KMS-11 (cell line): ENCODE data around the gene ACSL1.
A peak's percentile ranks its signal among the peaks of the same experiment; 100 is the strongest.

Experiments
- H2AFZ ChIP-seq: fragments of 200-600 bp; sonication (generic); 2 replicates; pipeline ENCODE4 v1.6.1; 2016; ENCODE audit warnings: antibody characterized with exemption, mixed run types, low read depth
- H3K27ac ChIP-seq: fragments of 200-600 bp; sonication (generic); 2 replicates; pipeline ENCODE4 v1.6.1; 2016; ENCODE audit warnings: mild to moderate bottlenecking, mixed run types
- H3K27me3 ChIP-seq: fragments of 200-600 bp; sonication (generic); 2 replicates; pipeline ENCODE4 v1.6.1; 2017; ENCODE audit warnings: mild to moderate bottlenecking, low read depth, mixed run types, moderate library complexity; ENCODE audit not compliant: insufficient read depth
- H3K36me3 ChIP-seq: fragments of 200-600 bp; sonication (generic); 2 replicates; pipeline ENCODE4 v1.6.1; 2017; ENCODE audit warnings: mild to moderate bottlenecking, mixed run types; ENCODE audit not compliant: insufficient read depth
- H3K4me1 ChIP-seq: fragments of 200-600 bp; sonication (generic); 2 replicates; pipeline ENCODE4 v1.6.1; 2016; ENCODE audit warnings: mild to moderate bottlenecking, low read depth, mixed run types; ENCODE audit not compliant: poor library complexity, severe bottlenecking
- H3K4me2 ChIP-seq: fragments of 200-600 bp; sonication (generic); 2 replicates; pipeline ENCODE4 v1.7.0; 2016; ENCODE audit warnings: mild to moderate bottlenecking, mixed run types
- H3K4me3 ChIP-seq: fragments of 200-600 bp; sonication (generic); IDR thresholded peaks from 2 replicates; pipeline ENCODE4 v1.6.1; 2017; ENCODE audit warnings: low read depth, low read length, mixed read lengths; ENCODE audit not compliant: insufficient read depth
- H3K79me2 ChIP-seq: fragments of 200-600 bp; sonication (generic); 2 replicates; pipeline ENCODE4 v1.6.1; 2016; ENCODE audit warnings: low read depth, mixed run types; ENCODE audit not compliant: insufficient read depth
- H3K9ac ChIP-seq: fragments of 200-600 bp; sonication (generic); 2 replicates; pipeline ENCODE4 v1.6.1; 2016; ENCODE audit warnings: mild to moderate bottlenecking, mixed run types
- H4K20me1 ChIP-seq: fragments of 200-600 bp; sonication (generic); 2 replicates; pipeline ENCODE4 v1.6.1; 2016; ENCODE audit warnings: mild to moderate bottlenecking, mixed run types; ENCODE audit not compliant: insufficient read depth
- TF ChIP-seq, protein P1 (sequence below): fragments of 200-600 bp; sonication (generic); conservative IDR thresholded peaks from 2 replicates; pipeline ENCODE4 v1.6.1; 2017; ENCODE audit warnings: low read depth, mild to moderate bottlenecking, antibody characterized with exemption, low read length, moderate library complexity, mixed read lengths

Gene ACSL1

DNA sequence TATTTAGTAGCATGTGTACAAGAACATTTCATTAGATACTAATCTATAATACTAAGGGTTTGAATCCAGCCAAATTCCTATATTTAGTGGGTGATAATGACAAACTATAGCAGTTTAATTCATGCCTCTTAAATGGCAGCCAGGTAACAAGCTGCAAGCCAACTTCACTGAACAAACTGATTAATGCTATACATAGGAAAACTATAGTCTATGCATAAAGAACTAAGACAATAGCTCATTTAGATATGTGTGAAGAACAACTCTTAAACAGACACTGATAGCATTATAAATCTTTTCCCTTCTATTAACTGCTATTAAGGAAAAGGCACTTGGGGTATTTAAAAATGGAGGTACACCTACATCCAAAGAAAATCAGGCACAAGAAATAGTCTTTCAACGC is 19.1 kb downstream of the ACSL1 start:
- Histone ChIP-seq H3K4me2 (no peak overlapping the region), H3K79me2 (peaks cover 18% of the 10 kb centered on the region; the same call in 1 of the 2 replicates), H3K27ac (no peak overlapping the region), H2AFZ (no peak overlapping the region), H4K20me1 (no peaks in the 10 kb centered on the region), H3K4me3 (no peak overlapping the region), H3K9ac (no peak overlapping the region), H3K36me3 (no peaks in the 10 kb centered on the region), H3K27me3 (no peaks in the 10 kb centered on the region), H3K4me1 (peaks cover 22% of the 10 kb centered on the region)
- TF ChIP-seq, protein P1, sequence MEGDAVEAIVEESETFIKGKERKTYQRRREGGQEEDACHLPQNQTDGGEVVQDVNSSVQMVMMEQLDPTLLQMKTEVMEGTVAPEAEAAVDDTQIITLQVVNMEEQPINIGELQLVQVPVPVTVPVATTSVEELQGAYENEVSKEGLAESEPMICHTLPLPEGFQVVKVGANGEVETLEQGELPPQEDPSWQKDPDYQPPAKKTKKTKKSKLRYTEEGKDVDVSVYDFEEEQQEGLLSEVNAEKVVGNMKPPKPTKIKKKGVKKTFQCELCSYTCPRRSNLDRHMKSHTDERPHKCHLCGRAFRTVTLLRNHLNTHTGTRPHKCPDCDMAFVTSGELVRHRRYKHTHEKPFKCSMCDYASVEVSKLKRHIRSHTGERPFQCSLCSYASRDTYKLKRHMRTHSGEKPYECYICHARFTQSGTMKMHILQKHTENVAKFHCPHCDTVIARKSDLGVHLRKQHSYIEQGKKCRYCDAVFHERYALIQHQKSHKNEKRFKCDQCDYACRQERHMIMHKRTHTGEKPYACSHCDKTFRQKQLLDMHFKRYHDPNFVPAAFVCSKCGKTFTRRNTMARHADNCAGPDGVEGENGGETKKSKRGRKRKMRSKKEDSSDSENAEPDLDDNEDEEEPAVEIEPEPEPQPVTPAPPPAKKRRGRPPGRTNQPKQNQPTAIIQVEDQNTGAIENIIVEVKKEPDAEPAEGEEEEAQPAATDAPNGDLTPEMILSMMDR: no peak

DNA sequence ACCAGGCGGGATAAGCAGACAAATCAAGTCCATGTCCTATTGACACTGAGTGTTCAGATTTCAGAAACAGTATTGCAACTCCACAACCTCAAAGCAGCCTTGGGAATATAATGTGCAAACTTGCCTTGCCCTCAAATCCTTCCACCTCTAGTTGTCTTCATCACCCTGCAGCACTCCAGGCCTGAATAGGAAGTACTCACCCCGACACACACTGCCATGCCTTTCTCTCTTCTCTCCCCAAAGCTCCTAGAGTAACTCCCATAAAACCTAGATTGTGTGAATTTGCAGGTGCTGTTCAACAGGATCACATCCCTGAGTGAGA is 19.6 kb downstream of the ACSL1 start:
- H4K20me1 ChIP-seq: no peaks in the 10 kb centered on the region
- no peak overlapping the region for H3K4me3 ChIP-seq
- no peak overlapping the region for H3K4me2 ChIP-seq
- H3K27me3 ChIP-seq: no peaks in the 10 kb centered on the region
- H3K36me3 ChIP-seq: no peaks in the 10 kb centered on the region
- H3K4me1 ChIP-seq: peaks cover 22% of the 10 kb centered on the region
- H3K9ac ChIP-seq: no peak overlapping the region
- H3K27ac ChIP-seq: no peak overlapping the region
- H3K79me2 ChIP-seq: peaks cover 18% of the 10 kb centered on the region; the same call in 1 of the 2 replicates
- H2AFZ ChIP-seq: no peak overlapping the region
- TF ChIP-seq, protein P1: no peak

DNA sequence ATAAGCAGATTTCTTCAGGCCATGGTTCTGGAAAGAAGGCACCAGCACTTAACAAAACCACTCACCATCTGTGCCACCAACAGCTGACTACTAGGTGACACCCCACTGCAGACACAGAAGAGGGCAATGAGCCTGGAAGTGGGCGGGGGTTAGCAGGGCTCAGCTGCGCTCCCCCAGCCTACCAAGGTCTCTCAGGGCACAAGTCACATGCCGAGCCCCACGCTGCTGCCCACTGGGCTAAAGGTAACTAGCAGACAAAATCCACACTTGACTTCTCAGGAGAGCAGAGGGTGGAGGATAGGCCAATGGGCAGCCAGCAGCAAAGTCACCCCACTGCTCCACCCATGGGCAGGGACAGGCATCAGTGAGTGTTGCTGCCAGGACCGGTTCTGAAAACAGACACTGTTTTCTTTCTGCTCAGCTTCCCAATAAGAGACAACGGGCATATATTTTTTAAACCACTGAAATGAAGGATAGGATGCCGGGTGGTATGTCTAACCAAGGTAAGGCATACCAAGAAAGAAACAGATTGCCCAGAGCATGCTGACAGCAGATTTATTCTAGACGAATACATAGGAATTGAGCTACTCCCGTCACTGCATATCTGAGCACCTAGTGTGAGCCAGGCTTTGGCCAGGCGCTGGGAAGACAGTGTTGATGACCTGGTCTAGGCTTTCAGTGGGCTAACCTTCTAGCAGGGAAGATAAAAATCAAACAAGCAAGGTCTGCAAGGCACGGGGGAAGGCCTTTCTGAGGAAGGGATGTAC is 20.1 kb downstream of the ACSL1 start:
- no peaks in the 10 kb centered on the region for H3K36me3 ChIP-seq
- peaks cover 18% of the 10 kb centered on the region; the same call in 1 of the 2 replicates for H3K79me2 ChIP-seq
- H3K4me1 ChIP-seq: peaks cover 22% of the 10 kb centered on the region
- H3K4me2 ChIP-seq: peak overlapping the region; percentile 29; the same call in 1 of the 2 replicates
- TF ChIP-seq, protein P1: no peak
- H2AFZ ChIP-seq: no peak overlapping the region
- H3K27me3 ChIP-seq: no peaks in the 10 kb centered on the region
- H3K9ac ChIP-seq: no peak overlapping the region
- H4K20me1 ChIP-seq: no peaks in the 10 kb centered on the region
- H3K4me3 ChIP-seq: no peak overlapping the region
- peak overlapping the region; percentile 15; the same call in 1 of the 2 replicates for H3K27ac ChIP-seq

DNA sequence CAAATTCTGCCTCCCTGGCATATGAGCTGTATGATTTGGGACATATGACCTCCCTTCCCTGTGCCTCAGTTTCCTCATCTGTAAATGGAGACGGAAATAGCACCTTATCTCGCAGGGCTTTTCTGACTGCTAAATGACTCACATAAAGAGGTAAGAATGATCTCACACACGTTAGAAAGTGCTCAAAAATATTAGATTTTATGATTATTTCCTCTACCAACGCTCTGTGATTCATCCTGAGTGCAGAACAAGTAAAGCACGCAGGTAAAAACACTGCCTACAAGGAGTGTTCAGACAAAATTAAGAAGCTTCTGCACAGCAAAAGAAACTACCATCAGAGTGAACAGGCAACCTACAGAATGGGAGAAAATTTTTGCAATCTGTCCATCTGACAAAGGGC is 21.1 kb downstream of the ACSL1 start:
- Histone ChIP-seq H4K20me1 (no peaks in the 10 kb centered on the region), H3K36me3 (no peaks in the 10 kb centered on the region), H3K79me2 (peaks cover 18% of the 10 kb centered on the region; the same call in 1 of the 2 replicates), H3K4me3 (no peak overlapping the region), H3K27me3 (no peaks in the 10 kb centered on the region), H2AFZ (no peak overlapping the region), H3K4me1 (peaks cover 22% of the 10 kb centered on the region), H3K27ac (no peak overlapping the region), H3K4me2 (peak overlapping the region; percentile 29; the same call in 1 of the 2 replicates), H3K9ac (no peak overlapping the region)
- TF ChIP-seq, protein P1: no peak
